Measurements from ENCODE around the gene ABCA4.

ABCA4 gene

DNA sequence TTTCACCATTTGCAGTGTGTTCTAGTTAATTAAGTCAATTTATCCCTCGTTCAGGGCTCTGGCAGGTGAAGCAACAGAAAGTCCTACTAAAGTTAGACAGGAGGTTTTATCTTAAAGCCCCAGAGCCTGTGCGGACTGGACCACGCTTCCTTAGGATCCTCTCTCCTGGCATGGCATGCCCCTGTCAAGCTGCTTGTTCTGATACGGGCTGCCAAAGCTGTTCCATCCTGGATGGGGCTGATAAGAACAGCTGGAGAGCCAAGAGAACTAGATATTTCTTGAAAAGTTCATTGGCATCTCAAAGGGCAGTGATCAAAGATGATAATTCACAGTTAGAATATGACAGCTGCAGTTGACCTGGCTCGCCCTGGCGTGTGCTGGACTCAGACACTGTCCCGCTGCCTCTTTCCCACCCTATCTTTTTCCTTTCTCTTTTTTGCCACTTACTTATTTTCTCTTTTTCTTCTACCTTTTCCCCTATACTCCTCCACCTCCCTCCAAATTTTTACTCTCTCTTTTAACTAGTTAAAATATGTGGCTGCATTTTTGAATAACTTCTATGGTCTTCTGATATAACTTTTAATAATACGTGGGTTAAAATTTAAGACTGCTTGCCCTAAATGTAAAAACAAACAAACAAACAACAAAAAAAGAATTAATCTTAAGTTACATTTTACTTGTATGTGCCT, 96.7 kb downstream of the ABCA4 start:
- DNase-seq: no peak

GRCh38 chr1:94022471-94023189, 98.3 kb downstream of the ABCA4 start:
- no peak for DNase-seq

GRCh38 chr1:94020764-94021579, 100.0 kb downstream of the ABCA4 start:
- DNase-seq: no peak

DNA sequence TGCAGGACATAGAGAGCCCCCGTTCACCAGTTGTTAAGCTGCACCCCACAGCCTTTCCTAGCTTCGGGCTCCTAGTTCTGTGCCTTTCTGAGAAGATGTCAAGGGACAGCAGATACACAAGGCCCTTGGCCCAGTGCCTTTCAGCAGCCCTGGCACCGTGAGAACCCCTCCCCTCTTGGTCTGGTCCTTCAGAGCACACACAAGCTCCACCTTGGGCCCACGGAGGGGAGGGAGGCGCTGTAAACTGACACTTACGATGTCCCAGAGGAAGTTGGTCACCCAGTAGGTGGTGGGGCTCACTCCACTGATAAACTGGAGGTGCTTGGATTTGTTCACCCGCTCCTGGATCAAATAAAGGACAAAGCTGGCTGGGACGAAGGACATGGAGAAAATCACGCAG, 101.6 kb downstream of the ABCA4 start:
- no peak for DNase-seq

DNA sequence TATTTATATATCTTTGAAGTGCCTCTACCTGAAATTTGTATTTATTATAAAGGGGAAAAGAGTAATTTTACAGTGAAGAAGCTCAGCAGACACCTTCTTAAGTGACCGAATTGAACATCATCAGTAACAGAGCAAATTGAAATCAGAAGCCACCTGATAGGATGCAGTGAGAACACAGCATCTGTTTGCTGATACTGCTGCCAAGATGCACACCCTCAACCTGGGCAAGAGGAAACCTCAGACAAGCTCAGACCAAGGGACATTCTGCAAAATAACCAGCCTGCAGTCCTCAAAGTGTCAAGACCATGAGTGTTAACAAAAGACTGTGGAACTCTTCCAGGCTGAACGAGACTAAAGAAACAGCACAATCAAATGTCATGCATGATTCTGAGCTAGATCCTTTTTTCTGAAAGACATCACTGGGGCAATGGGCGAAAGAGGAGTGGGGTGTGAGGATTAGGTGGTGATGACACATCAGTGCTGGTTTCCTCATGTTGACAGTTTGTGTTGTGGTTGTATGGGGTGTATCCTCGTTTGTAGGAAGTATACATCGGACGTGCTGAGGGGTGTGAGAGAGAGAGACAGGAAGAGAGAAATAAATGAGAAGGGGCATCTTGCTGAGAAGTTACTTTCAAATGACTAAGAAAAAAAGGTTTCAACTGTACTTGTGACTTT, 103.7 kb downstream of the ABCA4 start:
- no peak for DNase-seq

GRCh38 chr1:94015489-94015817, 105.5 kb downstream of the ABCA4 start:
- DNase-seq: no peak

- no peak for DNase-seq
Observed at GRCh38 chr1:94014635-94015488, 106.1 kb downstream of the ABCA4 start.

DNA sequence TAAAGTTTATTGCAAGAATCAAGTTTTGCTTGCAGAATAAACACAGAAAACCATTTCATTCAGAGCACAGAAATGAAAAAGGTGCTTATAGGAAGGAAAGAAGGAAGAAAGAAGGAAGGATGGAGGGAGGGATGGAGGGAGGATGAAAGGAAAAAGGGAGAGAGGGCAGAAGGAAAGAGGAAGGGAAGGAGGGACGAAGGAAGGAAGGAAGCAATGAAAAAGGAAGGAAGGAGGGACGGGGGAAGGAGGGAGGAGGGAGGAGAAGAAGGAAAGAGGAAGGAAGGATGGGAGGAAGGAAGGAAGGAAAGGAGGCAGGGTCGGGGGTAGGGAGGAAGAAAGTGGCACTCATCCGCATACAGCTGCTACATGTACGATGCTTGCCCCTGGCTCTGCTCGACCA, 106.9 kb downstream of the ABCA4 start:
- DNase-seq: no peak

DNA sequence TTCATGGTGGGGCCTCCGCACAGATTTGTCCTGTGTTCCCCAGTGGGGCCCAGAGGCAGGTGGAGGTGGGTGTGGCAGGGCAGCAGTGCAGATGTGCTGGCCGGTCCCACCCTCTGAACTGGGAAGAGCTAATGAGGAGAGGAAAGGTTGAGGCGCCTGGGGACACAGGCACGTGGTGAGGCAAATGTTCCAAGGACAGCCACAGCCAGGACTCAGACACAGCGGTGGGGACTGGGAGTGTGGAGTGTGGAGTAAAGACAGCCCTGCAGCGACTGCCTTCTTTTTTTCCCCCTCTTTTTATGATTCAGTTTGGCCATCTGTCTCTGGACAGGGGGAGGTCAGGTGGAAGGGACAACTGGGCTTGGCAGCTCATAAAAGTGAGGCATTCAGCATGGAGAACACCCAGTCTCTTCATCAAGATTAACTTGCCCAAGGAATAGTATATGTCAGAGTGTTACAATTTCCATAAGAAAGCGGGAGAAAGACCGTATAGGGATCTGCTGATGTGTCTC, 107.5 kb downstream of the ABCA4 start:
- no peak for DNase-seq

- DNase-seq: no peak
Observed at GRCh38 chr1:94012708-94013366, 108.1 kb downstream of the ABCA4 start.

GRCh38 chr1:94011709-94012595, 109.0 kb downstream of the ABCA4 start:
- DNase-seq: no peak

- DNase-seq: no peak
Observed at GRCh38 chr1:94011129-94011528, 109.8 kb downstream of the ABCA4 start.

DNA sequence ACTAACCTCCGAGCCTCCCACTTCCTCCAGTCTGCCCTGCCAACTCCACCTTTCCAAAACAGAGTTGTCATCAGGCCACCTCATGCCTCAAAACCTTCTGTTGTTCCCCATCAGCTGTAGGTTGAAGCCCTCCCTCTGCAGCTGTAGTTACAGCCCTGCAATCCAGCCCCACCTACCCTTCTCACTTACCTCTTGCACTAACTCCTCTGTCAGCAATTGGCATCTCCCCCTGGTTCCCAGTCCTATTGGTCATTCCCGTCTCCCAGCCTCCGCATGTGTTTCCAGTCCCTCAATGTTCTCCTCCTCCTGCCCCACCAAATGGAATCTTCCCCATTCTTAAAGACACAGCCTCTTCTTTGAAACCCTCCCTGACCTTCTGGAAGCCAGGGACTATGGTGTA, 111.6 kb downstream of the ABCA4 start:
- DNase-seq: no peak

DNA sequence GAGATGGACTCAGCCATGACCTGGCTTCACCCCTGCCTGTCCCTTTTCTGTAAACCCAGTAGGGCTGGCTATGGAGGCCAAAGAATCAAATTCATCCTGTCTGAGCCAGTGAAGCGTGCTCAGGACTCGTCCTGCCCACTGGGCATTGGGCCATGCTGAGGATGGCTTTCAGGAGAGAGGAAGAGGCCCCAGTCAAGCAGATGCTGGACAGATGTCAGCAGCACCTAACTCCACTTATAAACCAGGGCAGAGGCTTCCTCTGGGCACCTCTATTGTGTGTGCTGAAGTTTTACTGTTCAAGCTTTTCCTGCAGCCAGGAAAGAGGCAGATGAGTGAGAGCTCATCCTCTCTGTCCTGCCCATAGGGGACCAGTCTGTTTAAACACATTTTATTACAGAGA, 114.3 kb downstream of the ABCA4 start:
- no peak for DNase-seq

GRCh38 chr1:94004924-94005323, 116.0 kb downstream of the ABCA4 start:
- no peak for DNase-seq

- DNase-seq: no peak
Observed at GRCh38 chr1:94002046-94002787, 118.7 kb downstream of the ABCA4 start.

- DNase-seq: no peak
Observed at GRCh38 chr1:94001397-94002045, 119.4 kb downstream of the ABCA4 start.

GRCh38 chr1:94000510-94001282, 120.3 kb downstream of the ABCA4 start:
- no peak for DNase-seq
